GM10847 (cell line): ENCODE results near the gene STARD13.

Source experiments
- POLR2A ChIP-seq: IDR thresholded peaks from 2 replicates; pipeline ENCODE4 v1.6.1; 2011; ENCODE audit not compliant: insufficient read length; ENCODE audit errors: extremely low read depth

STARD13 gene

DNA sequence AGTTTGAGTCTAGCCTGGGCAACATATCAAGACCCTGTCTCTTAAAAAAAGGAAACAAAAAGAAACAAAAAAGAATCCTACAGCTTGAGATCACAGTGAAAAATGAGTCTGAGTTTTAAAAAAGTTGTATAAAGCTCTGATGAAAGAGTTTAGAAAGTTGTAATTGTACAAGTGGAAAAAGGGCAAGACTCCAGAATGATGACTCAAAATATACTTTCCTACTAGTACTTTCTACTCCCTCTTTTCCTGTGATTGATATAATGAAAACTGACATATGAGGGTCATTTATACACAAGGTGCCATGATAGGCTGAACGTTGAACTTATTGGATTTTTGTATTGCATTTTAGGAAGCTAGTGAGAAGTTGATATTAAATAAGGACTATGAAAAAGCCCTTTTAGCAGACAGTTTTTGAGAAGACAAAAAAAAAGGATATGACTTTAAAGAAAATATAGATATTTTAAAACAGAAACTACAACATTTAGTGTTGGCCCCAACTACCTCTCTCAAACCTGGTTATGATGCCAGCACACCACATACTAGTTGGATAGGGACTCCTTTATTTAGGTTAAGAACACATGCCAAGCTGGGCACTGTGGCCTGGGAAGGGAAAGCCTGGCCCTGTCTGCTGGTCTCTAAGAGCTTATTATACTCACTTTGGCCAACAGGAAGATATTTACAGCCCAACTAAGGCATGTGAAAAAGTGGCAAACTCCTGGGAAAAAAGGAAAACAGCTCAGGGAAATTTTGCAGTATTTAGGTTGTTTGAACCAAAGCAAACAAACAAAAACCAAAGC is 152.7 kb downstream of the STARD13 start:
- no peak for TF ChIP-seq POLR2A

DNA sequence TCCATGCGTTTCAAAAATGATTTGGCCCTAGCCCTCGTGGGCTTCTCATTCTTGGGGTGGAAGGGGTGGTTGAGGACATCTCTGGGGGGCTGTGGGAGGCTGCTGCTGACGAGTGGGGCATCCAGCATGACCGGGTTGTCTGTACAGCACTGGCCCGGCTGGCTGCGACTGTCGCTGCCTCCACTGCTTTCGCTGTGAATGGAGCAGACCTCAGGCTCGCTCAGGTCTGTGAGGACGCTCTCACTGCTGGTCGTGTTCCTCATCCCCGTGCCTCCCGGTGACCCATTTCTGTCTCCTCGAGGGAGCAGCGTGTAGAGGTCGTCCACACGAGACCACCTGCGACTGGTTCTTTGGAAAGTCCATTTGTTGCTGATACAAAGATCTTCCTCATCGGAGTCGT is 155.7 kb downstream of the STARD13 start:
- no peak for TF ChIP-seq POLR2A

DNA sequence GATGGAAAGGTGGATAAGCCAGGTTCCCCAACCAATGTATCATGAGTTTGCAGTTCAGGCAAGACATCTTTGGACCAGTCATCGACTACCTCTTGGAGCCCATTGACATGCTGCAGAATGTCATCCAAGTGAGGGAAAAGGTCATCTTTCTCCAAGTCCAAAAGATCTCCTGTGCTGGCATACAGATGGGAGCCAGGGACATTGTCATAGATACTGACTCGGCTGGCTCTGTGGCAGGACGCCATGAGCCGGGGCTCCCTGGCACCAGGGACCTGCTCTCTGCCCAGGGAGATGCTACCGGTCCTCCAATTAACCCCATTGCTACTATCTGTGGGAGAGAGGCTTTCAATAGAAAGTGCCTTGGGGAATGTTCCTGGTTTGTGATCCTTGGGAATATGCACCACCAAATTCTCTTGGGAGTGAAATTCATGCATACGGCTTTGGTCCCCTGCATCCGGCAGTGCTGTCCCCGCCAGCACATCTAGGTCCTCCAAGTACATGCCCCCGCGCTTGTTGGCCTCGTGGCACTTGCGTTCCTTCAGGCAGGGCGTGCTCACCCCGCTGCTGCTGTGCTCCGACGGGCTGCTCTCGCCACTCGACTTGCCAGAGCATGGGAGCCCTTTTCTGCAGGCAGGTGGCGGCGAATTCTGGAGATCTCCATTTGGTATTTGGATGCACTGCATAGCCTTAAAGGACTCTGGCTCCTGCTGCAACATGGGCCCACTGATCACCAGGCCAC is 156.3 kb downstream of the STARD13 start:
- no peak for TF ChIP-seq POLR2A

DNA sequence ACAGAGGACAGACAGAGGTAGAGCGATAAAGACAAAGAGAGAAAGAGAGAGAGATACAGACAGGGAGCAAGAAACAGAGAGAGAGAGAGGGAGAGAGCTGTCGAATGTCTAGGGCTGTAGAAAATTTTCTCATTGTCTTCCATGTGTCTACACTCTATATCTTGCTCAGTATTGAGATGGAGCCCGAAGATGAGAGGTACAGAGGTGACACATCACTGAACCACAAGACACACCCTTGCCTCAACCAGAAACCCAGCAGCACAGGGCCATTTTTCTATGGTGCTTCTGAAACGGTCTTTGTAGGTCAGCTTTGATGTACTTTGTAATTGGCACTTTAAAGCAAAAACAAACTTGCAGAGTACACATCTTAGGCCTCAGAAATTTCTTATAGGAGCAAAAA is 157.4 kb downstream of the STARD13 start:
- TF ChIP-seq POLR2A, result no peak

DNA sequence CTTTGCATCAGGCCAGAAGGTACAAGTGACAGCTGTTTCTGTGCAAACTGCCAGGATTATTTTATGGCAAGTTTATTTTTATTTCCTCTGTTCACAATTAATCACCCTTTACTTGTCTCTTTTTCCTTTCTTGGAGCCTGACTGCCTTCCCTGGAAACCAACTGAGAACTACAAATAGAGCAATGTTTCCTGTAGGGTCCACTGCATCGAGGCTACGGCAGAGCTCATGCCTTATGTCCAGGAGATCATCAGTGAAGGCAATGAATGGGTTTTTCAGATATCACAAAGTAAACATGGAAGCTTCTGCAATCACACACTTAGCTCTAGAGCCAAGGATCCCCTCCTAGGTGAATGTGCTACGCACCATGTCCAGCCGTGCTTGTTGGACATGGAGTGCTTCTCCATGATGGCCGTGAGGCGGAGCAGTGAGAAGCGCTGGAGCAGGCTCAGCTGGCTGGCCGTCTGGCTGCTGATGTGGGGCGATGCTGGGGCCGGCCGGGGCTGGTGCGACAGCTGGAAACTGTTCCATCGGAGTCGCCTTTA is 158.5 kb downstream of the STARD13 start:
- TF ChIP-seq POLR2A, result no peak

DNA sequence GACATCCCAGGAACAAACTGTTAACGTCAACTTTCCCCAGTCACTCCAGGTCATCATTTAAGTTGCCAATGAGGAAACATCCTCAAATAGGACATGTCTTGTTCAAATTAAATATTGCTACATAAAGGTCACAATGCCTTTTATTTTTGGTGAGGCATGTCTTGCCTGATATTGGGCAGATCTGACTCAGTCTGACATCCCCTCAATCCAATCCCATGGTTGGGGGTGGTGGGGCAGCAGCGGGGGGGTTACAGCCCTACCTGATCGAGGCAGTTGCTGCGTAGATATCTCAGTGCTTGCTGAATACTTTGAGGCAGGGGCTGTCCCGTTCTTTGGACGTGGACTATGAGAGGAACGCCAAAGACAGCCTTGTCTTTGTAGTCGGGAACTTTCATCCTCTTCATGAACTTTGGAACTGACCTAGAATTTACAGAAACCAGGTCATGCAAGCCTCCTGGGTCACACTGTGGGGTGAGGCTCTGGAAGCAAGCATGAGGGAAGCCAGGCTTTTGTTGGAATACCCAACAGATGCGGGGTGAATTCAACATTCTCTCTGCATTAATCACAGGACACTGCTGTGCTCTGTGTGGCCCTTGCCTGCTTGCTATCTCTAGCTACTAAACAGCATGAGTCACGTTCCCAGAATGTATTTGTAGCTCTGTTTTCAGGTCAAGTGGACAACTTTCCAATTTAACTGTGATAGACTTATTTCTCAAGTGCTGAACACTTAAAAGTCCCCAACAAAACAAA is 159.6 kb downstream of the STARD13 start:
- no peak for TF ChIP-seq POLR2A

DNA sequence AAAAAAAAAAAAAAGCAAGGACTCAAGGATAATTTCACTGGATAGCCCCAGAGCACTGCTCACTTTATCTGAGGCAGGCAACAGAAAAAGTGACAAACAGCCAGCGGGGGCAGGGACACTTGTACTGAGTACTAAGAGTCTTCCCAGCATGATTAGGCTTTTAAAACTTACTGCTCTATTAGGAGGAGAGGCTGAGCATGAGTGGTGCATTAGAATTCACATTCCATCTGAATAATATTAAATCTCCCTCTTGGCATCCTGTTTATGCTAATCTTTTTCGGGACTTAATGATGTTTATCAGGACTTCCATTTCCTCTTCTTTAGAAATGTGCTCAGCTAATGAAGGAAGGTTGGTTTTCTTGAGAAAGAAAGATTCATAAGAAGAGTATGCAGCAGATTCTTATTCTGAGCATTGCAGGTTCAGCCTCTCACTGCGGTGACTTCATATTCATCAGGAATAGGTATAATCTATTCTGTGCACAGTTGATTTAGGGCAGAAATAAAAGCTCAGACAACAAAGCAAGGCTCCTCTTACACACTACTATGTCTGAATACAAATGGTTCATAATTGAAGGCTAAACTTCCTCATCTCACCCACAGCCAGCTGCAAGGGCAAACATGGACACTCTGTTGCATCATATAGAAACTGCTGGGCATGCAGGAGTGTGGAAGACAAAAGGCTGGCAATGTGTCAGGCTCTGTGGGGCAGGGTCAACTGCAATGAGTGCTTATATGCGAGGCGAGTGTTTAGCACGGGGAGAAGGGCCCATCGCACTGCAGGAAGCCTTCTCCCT is 162.3 kb downstream of the STARD13 start:
- TF ChIP-seq POLR2A, result no peak

DNA sequence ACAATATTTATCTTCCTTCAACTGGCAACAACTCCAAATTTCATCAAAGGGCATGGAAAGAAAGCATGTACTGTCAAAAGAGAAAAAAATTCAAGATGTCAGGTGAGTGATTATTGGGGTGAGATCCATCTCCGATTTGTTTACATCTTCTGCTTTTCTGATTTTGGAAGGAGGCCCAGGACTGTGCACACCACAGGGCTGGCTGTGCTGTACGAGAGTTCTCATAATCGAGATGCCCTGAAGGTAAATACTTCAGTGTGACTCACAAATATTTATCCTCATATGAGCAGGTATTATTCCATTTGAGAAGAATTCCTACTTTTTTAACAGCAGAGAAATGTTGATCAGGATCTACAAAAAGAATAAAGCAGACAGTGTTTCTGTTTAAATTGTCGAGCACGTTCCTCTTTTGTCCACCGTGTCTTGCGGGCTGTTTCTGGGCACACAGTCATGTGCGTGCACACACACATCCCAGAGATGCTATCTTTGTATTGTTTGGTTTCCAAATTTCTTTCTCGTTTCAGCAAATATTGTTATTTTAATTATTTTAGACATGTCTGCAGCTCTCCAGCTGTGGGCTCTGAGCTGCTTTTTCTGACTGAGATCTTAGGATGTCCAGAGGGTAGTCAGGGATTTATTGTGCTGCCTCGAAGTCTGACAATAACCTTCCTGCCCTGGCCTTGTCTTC is 165.6 kb downstream of the STARD13 start:
- TF ChIP-seq POLR2A, result no peak

DNA sequence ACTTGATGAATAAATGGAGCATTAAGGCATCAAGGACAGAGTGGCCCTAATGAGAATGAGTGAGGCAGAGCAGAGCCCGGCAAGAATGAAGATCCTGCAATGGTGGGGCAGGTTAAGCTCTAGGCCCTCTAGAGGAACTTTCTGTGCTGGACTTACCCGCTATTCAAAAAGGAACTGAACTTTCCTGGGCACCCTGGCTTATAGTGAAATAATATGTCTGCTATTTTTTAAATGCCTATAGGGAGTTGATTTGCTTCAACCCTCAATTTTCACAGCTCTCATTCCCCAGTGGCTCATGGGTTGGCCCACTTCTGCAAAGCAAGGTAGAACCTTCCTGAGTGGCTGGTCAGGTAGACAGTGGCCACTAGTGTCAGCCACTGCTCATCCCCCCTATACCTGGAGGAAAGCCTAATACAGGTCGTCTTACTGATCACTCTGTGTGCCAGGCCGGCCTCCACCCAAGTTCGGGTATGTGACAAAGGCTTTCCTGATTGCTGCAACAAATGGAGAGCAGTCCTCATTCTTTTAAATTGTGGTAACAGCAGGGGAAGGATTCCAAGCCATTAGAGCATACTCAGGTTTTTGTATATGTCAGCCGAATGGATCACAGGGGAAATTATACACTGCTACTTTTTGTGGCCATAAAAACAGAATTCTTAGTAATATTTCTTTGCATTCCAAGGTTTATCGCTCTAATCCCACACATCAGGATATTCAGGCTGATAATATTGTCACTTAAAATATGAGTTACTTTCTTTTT is 166.4 kb downstream of the STARD13 start:
- TF ChIP-seq POLR2A, result no peak

DNA sequence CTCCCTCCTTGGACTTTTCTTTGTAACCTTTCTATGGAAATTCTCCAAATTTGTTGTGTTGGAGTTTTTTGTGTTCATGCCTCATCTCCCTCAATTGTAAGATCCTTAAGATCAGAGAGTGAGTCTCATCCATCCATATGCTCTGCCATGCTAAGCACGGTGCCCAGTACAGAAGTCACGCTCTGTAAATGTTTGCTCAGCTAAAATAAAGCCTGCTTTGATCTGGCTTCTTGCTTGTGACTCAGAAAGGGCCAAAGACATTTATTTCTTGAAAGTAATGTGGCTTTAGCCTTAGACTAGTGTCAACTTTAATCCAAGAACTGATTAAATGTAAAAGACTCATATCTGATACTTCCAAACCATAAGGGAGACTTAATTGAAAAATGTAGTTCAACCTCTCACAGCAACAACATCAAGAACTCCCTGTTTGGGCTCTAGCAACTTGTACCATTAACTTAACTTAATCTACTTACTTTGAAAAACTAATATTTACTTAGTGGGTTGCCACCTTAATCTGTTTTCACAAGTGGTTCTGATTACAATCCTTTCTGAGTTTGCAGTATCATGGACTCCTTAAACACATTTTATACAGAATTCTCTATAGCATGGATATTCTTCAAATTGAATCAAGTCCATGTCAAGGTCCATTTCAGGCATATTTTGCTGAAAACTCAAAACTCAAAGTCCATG is 169.1 kb downstream of the STARD13 start:
- TF ChIP-seq POLR2A, result no peak

DNA sequence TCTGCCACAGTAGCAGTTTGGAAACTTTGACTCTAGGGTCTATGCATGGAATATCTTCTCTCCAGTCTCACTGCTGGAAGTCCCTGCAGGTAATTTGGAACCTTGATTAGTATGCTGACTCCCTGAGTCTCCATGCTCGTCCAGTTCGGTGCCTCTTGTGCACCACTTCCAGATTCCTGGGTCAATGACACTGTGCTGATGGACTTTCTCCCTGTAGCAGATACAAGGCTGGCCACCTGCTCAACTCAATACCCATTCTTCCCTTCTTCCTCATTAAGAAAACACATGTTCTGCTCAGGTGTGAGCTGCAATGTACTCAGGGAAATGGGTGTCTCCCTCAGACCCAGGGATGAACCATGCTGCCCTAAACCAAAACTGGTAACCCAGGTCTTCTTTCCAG is 170.3 kb downstream of the STARD13 start:
- no peak for TF ChIP-seq POLR2A

DNA sequence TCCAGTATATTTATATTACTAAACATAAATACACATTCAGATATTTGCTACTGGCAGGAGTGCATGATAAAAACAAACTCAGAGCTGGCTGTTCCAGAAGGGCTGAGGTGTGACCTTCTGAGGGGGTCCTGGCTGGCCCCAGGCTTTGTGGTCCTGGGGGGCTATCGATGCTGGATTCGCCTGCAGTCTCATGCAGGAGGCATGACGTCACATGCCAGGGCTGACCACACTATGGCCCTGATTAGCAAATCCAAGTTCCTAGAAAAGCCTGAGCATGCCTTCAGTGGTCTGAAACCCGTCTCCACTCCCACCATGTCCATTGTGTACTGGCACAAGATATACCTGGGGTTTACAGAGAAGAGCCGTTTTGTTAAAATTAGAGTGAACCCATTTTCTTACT is 171.4 kb downstream of the STARD13 start:
- TF ChIP-seq POLR2A, result no peak

DNA sequence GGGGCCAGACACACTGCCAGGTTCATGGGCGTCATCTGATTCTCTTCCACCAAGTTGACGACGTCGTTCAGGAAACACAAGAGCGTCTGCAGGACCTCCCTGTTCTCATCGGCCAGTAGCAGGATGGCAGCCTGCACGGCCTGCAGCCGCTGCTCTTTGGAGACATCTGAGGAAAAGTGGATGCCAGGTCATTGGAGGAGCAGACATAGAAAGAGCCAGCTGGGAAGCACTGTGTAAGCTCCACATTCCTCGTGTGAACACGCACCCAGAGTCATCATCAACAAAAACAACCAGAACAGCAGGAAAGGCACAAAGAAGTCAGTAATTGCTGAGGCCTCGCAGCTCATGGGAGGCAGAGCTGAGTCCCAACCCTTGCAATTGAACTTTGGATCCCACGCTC is 172.8 kb downstream of the STARD13 start:
- TF ChIP-seq POLR2A, result no peak
